ENCODE measurements around the gene TAGLN.
A peak's percentile ranks its signal among the peaks of the same experiment; 100 is the strongest.

The TAGLN gene

DNA sequence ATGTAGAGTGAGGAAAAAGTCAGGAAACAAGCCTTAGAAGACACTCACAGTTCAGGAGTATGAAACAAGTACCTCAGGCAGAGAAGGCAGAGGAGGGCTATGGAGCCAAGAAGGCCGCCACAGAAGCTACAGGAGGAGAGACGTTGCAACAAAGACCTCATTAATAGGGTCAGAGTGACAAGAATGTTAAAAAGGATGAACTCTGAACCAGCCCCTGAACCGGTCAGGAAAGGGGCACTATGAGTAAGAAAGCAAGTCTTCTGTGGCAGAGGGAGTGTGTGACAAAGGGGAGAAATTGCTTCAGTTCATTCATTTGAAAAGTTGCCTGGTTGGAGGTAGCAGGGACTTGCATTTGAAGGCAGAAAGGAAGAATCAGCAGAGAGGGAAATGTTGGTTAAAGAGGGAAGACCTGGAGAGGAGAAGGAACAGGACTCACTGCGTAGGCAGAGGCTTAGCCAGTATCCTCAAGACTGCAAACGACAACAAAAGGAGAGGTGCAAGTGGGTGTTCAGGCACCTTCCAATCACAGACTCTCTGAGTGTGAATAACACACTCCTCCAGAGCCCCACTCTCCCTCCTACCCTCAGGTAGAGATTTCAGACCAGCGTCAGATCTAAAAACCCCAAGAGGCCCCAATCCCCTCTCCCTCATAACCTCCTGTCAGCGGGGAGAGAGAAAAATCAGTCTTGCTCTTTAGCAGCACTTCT is 15.4 kb downstream of the TAGLN start:
- DNase-seq (ENCODE audit: low read depth in 2 of 2), result no peak

DNA sequence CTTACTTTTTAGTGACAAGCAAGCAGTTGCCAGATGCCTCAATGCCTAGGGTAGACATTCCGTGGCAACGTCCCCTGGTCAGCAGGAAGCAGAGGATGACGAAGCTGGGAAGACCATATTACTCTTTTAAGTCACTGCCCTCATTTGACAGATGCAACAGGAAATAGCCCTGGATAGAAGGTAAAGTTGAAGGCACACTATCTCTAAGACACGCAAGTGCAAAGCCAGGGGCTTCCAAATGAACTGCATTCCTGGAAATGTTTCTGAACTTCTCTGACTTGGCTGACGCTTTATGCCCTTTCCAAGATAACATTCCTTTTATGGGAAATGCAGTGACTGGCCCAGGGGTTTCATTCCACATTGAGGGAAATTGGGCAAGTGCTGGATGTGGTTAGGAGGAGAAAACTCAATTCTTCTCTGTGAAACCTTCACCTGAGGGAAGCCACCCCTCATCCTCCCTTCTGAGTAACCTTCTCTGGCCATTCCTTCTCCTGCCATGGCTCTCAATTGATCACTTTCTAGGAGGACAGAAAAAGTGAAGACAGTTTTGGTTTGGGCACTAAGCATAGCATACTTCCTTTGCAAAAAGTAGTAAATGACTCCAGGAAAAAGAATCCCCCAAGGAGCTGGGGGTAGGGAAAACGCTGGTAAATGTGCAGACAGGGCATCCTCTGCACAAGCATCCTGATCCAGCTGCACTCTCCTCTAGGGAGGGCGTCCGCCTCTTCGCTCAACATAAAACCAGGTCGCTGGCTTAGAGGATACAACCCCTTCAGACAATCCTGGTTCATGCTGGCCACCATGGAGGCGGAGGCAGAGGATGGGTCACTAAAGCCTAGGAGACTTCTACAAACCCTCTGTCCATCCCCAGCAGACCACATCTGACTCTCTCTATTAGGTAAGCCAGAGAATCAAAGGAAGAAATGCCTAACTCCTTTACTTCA is 18.2 kb downstream of the TAGLN start:
- no peak for DNase-seq (ENCODE audit: low read depth in 2 of 2)

DNA sequence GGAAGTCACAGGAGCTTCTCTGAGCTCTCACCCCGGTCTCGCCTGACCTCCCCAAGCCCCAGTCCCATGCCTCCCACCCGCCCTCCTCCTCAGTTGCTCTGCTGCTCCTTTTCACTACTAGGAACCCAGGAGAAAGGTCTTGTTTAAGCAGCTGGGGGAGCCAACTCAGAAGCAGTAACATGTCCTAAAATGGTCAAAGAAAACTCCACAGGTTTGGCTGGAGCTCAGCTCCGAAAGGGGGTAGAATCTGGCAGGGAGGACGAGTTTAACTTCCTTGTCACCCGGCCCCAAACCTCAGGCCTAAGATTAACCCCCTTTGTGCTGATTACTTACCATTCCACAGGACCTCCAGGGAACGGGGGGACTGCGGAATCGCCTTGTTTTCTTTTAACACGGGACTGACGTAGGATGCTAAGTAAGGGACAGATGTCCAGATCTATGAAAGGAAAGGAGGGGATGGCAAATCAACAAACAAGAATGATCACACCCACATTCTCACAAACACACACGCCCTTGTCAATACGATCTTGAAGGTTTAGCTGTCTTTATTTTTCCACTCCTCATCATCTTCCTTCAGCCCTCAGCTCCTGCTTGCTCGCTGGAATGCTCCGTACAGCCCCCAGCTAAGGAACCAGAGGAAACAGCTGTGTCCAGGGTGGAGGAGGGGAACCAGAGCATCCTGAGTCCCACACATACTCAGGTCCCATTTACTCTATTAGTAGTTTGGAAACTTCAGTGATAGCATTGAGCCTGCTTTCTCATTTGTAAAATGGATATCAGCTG is 19.2 kb downstream of the TAGLN start:
- no peak for DNase-seq (ENCODE audit: low read depth in 2 of 2)

DNA sequence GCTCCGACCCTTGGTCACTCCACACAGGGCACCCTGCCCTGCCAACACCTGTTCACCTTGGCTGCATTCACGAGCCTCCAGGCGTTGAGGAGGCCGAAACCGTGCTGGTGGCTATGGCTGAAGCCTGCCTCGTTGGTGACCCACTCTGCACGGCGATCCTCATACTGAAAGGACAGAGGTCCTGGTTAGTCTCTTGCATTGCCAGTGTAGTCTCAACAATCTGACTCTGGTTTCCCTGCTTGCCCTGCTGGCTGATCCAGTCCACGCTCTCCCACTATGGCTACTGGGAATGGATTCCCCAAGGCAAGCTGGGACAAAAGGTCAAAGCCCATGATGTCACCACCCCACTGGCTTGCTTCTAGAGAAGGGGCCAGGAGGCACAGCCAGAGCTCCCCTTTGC is 19.8 kb downstream of the TAGLN start:
- no peak for DNase-seq (ENCODE audit: low read depth in 2 of 2)

DNA sequence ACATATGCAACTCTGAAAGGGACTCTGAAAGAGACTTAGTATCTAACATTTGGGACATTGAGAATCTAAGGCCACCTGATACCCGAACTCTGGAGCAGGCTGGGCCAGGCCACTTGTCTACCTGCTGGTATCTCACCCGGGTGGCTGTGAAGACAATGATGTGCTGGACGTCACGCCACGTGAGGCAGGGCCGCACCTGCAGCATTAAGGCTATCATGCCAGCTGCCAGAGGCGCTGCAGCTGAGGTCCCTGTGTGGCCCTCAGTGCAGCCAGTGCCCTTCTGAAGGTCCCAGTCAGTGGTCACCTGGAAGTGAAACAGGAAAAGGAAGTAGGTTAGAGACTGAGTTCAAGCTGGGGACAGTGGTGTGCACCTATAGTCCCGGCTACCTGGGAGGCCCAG is 20.3 kb downstream of the TAGLN start:
- no peak for DNase-seq (ENCODE audit: low read depth in 2 of 2)

DNA sequence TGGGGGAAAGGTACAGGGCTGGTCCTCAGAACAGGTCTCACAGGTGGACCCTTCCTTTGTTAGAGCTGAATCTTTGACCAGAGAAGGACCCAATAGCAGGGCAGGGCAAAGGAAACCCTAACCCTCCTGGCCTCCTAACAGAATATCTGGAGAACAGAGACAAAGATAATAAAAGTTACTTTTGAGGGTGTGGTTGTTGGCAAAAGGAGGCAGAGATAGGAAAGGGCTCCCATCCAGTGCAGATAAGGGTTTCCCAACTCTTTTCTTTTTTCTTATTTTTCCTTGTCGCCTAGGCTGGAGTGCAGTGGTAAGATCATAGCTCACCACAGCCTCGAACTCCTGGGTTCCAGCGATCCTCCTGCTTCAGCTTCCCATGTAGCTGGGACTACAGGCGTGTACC is 20.8 kb downstream of the TAGLN start:
- no peak for DNase-seq (ENCODE audit: low read depth in 2 of 2)

DNA sequence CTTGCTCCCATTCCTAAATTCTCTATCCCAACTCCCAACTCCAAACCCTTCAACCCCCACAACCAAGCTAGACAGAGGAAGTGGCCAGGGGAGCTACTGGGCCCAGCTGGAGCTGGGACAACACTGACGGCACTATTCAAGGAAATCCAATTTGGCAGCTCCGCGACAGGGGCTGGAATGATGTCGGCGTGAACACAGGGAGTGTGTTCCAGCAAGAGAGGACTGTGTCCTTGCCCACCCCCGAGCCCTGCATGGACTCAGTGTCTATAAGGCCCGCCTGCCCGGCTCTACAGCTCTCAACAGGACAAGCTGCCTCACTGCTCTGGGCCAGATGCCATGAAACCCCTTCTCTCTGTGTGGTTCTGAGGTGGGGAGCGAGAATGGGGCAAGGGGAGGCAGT is 21.4 kb downstream of the TAGLN start:
- DNase-seq (ENCODE audit: low read depth in 2 of 2), result no peak

DNA sequence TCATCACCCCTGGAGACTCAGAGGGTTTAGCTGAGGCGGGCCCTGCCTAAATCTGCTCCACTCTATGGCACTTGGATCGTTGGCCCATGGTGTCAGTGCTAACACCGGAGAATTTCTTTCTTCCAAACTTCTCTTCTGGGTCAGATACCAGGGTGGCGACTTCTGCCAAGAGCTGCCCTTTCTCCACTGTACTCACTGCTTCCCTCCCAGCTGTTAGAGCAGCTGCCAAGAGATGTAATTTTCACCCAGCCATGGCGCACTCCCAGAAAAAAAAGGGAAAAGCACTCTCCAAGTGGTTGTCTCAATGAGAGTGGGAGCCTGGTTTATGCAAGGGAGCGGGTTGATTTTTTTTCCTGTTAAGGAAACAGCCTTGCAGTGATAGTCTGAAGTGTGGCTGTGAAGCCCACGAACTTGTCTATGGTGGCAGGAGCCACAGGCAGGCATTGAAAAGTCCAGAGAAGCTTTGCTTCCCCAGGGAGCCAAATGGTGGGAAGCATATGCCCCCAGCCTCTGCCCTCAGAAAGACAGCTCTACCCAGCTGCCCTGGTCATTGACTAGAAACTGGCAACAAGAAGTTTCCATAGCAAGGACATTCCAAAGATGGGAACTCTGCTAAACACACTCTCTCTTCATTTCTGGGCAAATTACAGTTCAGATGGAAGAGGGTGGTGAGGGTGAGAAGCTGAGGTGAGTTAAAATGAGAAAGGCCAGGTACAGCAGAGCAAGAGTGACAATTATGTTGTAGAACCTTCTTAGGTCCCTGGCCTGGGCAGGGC is 22.0 kb downstream of the TAGLN start:
- no peak for DNase-seq (ENCODE audit: low read depth in 2 of 2)

DNA sequence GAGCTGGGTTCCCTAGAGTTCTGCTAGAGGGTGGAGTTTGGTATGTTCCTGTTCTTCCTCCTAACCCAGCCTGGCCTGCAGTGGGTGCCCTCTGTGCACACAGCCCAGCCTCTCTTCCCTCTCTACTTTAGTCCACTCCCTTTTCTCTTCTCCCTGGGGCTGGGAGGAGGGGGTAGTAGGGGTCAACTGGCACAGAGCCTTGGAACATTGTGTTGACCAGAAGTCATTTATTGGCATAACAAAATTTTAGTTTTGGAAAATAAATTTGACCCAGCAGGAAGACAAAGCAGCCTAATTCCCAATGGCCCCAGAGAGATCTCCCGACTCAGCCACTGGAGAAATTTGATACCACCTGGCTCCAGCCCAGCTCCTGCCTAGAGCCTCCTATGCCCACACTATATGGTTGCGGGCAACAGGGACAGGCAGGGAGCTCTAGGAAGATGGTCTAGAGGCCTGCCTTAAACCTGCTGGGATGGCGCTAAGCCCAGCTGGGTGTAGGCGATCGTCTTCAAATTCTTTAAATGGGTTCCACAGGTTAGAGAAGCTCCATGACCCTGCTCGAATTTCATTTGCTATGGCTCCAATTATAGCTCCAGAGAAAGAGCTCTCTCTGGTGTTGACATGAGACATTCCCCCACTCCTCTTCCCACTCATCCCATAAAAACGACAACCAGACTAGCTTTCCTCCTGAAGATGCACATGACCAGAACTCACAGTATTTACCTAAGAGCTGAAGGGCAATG is 22.8 kb downstream of the TAGLN start:
- DNase-seq (ENCODE audit: low read depth in 2 of 2), result no peak

DNA sequence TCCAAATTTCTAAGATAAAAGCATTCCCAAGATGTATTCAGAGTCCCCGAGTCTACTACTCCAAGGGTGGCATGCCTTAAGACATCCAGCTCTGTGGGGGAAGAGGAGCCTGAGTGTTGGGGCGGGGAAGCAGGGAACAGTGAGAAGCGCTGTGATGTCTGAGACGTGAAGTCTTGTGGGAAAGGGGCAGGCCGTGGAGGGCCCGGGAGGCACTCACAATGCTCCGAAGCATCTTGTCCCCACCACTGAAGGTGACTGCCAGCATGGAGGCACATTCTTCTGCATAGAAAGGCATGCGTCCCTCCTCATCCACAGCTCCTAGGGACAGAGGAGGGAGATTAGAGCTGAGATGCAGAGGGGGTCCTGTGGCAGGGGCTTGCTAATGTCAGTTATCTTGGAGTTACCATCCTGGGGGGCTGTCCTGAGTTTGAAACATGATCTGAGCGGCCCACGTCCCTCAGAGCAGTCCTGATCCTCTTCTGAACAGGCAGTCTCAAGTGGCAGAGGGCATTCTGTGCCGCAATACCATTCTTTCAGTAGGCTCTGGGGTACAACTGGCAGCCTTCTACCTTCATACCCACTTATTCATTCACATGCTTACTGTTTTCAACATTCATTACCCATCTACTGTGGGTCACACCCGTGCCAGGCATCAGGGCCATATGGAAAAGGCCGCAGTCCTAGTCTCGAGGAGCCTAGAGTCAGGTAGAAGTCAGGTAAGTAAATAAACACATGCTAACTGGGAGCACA is 24.0 kb downstream of the TAGLN start:
- no peak for DNase-seq (ENCODE audit: low read depth in 2 of 2)

DNA sequence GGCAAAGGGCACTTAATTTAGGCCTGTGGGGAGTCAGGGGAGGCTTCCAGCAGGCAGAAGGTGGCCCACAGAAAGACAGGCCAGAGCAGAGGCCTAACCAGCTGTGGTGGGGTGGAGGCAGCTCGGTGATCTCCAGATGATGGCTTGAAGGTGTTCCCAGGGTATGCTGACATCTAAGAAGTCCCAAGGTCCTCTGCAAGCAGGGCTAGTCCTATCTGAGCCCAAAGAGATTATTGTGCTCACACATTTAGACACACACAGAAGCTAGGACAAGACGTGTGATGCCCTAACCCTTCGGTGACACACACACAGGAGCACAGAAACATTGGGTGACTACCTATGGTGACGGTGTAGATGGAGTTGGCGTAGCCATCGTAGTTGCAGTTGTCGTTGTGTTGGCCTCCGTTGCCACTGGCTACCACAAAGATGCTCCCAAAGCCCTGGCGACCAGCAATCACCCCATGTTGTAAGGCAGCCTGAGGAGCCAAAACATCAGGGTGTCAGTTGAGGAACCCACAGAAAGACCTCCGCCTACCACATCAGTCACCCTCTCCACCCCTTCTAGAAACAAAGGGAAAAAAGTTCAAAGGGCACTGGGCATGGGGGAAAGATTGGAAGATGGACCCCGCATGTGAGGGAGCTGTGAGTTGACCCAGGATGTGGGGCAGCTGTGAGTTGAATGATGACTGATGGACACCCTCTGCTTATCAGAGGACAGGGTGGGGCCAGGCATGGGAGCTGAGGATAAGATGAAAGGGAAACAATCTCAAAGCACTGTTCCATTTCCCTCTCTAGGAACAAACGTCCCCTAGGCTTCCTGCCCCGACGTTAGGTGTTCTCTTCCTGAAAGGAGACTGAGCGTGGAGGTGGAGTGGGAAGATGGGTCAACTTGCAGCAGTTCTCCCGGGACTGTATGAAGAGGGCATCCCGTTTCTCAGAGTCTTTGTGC is 24.8 kb downstream of the TAGLN start:
- DNase-seq (ENCODE audit: low read depth in 2 of 2), result no peak

DNA sequence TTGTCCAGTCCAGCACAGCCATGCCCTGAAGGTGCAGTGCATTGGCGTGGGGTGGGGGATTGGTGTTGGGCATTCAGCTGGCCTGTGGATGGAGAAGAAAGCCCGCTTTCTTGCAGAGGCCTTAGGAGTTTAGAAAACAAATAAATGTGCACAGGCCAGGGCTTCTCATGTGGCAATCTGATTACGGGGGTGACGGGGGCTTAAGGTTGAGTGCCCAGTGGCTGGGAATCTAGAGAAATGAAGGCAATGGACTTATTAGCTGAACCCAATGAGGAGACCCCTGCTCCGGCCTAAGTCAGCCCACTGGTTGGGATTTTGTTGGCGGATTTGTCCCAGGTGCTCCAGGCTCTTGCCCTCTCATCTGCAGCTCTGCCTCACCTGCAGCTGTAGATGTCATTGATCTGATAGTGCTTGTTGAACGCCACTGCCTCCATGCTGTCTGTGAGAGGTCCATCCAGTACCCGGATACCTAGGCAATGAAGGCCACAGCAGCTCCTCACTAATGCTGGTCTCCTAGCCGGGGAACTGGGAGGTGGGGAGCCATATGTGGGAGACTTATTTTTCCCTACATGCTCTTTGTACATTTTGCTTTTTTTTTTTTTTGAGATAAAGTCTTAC is 26.5 kb downstream of the TAGLN start:
- DNase-seq (ENCODE audit: low read depth in 2 of 2), result no peak

DNA sequence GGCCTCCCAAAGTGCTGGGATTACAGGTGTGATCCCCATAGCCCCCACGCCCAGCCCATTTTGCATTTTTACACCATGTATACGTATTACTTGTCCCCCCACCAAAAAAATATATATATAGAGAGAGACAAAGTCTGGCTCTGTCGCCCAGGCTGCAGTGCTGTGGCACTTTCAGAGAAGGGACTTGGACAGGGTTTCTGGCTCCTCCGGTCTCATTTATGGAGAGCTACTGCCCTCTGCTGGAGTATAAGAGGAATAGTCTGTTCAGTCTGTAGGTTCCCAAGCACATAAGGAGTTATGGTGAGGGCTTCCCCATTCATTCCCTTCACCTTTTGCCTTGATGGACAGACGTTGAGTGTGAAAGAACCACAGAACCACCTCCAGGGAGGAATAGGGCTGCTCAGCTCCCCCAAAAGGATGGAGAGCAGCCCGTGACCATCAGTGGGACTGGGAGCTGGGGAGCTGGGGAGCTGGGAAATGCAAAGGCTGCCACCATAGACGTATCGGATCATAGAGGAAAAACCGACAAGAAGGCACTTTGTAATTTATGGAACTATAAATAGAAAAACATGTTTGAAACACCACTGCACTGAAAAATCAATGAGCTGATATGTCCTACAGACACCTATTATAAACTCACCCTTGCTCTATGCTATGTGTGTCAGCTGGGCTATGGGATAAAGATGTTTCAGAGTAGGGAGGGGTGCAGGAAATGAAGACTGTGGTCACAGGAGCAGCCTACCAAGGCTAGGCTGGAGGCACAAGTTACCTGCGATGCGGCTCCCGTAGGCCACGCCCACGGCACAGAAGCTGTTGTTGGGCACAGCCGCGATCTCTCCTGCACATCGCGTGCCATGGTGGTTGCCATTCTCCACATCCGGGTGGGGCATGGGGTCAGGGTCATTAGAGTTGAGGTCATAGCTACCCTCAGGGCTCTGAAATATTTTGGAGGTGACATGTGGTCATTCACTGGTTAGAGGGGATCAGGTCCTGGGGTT is 27.5 kb downstream of the TAGLN start:
- DNase-seq (ENCODE audit: low read depth in 2 of 2), result no peak

DNA sequence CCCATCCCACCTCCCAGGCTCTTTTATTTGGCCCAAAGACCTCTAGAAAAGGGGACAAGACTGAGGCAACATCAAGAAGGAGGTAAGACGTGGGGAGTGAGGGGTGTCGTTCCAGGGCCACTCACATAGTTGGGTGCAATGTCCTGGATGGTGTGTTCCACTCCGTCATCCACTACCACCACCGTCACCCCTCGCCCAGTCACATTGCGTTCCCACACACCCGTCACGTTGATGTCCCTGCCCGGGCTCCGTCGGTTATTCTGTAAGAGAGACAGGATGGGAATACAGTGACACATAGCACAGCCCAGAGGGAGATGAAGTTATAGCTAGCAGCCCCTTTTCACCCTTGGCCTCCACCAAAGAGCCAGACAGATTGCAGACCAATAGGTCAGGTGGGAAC is 28.9 kb downstream of the TAGLN start:
- DNase-seq (ENCODE audit: low read depth in 2 of 2), result no peak

DNA sequence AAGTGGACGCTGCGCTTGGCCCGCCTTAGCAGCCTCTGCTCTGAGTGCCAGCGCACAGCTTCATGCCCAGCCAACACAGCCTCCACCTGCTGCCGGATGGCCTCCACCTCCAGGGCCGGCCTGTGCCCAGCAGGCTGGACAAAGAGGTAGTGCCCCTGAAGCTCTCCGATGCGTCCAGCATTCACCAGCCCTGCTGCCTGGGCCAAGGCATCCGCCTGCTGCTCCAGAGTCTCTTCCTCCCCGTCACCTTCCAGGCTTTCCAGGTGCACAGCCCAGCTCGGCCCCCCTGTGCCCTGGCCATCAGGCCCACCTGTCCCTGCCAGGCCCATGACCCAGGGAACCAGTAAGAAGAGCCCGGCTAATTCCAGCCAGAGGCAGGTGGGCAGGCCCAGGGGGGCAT is 30.2 kb downstream of the TAGLN start:
- DNase-seq (ENCODE audit: low read depth in 2 of 2), result no peak

DNA sequence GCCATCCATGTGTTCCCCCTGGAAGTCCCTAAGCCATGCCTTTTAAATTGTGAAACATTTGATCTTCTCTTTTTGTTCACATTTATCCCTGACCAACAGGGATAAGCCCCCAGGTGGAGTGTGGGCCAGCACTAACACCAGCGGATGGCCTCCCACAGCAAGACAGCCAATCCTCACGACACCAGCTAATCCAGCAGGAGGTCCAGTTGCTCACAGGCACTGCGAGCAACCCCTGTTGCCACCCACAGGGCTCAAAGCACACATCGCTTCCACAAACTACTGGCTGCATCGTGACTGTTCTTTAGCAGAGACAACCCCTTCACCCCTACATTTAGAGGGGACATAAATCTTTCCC is 30.7 kb downstream of the TAGLN start:
- DNase-seq (ENCODE audit: low read depth in 2 of 2), result no peak

DNA sequence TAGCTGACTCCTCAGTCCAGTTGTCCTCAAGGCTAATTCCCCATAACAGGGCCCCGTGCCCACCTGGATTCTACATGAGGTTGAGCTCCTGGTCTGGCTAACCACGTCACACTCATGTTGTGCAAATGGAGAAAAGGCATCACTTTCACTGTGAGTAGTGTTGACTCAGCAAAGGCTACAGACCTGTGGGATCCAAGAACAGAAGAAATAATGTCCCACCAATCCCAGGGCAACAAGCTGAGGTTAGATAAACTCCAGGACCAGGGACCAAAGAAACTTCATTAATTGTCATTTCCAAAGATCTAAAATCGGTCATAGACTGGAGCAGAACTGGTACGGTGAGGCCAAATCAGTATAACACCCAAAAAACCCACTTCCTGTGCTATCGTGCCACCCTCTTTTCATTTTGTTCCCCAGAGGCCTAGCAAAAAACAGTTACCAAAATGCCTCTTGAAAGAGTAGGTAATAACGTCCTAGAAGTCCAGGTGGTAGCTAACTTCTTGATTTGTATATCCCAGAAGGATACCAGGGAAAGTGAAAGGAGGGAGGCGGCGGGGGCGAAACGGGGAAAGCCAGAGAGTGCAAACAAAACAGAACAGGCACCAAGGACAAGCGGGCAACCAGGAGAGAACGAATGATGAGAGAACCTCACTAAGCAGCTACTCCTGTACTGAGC is 31.3 kb downstream of the TAGLN start:
- peak; percentile 8 to 34 for DNase-seq (ENCODE audit: low read depth in 2 of 2)

Data from stimulated activated CD8-positive, alpha-beta memory T cell treated with anti-CD3 and anti-CD28 coated beads, Interleukin-7, amount 100 ng/mL, for 4 hours (primary cell).